Natural killer cell treated with Interleukin-12 subunit alpha and Interleukin-12 subunit beta and Interleukin-15 and Interleukin-18, amount 100 ng/mL, for 72 hours (primary cell): Measurements from ENCODE around the gene SIRT1. TPM values are rescaled to one million over a fixed set of nuclear protein-coding genes. Genes with fewer than 3 reads are reported as not detected.
A peak's percentile ranks its signal among the peaks of the same experiment; 100 is the strongest.

ENCODE experiments used
- ATAC-seq, 2 donors: fragments of 150-1000 bp; cut with Tn5 transposase in 1 of 2; sonication (Bioruptor Pico), chemical (Tn5 transposase) in 1 of 2; 2 replicates each; pipeline ENCODE4 v1.10.0; 2021
- DNase-seq: peaks from one replicate; pipeline ENCODE4 v3.0.0; 2022; ENCODE audit warnings: low spot score
- H3K27ac Mint-ChIP-seq, 2 donors: 1 replicate in 1 of 2; 2 replicates in 1 of 2; pipeline ENCODE4 v1.8.0; 2022; ENCODE audit warnings: mixed read lengths in 2 of 2, mild to moderate bottlenecking in 1 of 2, moderate library complexity in 1 of 2
- H3K27me3 Mint-ChIP-seq, 2 donors: 1 replicate in 1 of 2; 2 replicates in 1 of 2; pipeline ENCODE4 v1.8.0; 2022; ENCODE audit warnings: mixed read lengths in 2 of 2
- H3K36me3 Mint-ChIP-seq: one replicate; pipeline ENCODE4 v1.8.0; 2022; ENCODE audit warnings: mixed read lengths
- H3K4me1 Mint-ChIP-seq, 2 donors: 1 replicate in 1 of 2; 2 replicates in 1 of 2; pipeline ENCODE4 v1.8.0; 2022; ENCODE audit warnings: low read depth in 2 of 2, mixed read lengths in 2 of 2, mild to moderate bottlenecking in 1 of 2
- H3K4me3 Mint-ChIP-seq: one replicate; pipeline ENCODE4 v1.8.0; 2022; ENCODE audit warnings: mixed read lengths
- H3K9me3 Mint-ChIP-seq: 2 replicates; pipeline ENCODE4 v1.8.0; 2022; ENCODE audit warnings: mixed read lengths
- total RNA-seq, 2 donors: library from RNA; stranded (reverse); gene quantifications; one replicate each; pipeline ENCODE4 v1.2.3, GENCODE V29; 2022

Gene SIRT1
- total RNA-seq, 2 donors from 2014 or later: 15.6 to 23.2 TPM

DNA sequence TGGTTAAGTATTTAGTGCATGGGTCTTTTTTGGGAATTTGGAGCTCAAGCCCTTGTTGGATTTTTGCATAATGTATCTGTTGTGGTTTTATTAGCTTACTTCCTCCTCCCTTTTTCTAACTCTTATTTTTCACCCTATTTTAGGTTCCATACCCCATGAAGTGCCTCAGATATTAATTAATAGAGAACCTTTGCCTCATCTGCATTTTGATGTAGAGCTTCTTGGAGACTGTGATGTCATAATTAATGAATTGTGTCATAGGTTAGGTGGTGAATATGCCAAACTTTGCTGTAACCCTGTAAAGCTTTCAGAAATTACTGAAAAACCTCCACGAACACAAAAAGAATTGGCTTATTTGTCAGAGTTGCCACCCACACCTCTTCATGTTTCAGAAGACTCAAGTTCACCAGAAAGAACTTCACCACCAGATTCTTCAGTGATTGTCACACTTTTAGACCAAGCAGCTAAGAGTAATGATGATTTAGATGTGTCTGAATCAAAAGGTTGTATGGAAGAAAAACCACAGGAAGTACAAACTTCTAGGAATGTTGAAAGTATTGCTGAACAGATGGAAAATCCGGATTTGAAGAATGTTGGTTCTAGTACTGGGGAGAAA, 28.0 kb downstream of the SIRT1 start:
- Mint-ChIP-seq H3K4me3 (no peak overlapping the region), H3K27ac (peak overlapping the region in 1 of 2 donors; percentile 18), H3K27me3 (no peaks in the 10 kb centered on the region), H3K36me3 (peaks cover 27% of the 10 kb centered on the region), H3K4me1 (peaks cover 3 to 8% of the 10 kb centered on the region in 2 donors), H3K9me3 (no peaks in the 10 kb centered on the region)
- ATAC-seq (no peak), DNase-seq (no peak)

DNA sequence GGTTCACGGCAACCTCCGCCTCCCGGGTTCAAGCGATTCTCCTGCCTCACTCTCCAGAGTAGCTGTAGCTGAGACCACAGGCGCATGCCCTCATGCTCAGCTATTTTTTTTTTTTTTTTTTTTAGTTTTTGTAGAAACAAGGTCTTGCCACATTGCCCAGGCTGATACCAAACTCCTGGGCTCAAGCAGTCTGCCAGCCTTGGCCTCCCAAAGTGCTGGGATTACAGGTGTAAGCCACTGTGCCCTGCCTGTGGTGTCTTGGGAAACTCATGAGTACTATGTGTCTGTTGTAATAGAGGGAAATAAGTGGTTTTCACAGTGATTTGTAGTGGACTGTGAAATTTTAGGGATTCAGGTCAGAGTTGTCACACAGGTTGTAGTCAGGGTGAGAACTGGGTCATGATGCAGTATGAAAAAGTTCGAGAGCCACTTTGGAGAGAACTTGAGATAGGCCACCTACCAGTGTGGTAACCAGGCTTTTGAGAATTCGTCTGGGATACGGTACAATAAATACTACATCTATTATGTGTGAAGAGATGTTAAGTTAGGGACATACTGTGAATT, 30.4 kb downstream of the SIRT1 start:
- Mint-ChIP-seq H3K4me1 (peaks cover 3 to 8% of the 10 kb centered on the region in 2 donors), H3K9me3 (no peaks in the 10 kb centered on the region), H3K36me3 (peaks cover 14% of the 10 kb centered on the region), H3K27me3 (no peaks in the 10 kb centered on the region), H3K4me3 (no peak overlapping the region), H3K27ac (peak overlapping the region in 1 of 2 donors; percentile 72)
- ATAC-seq: no peak
- no peak for DNase-seq

DNA sequence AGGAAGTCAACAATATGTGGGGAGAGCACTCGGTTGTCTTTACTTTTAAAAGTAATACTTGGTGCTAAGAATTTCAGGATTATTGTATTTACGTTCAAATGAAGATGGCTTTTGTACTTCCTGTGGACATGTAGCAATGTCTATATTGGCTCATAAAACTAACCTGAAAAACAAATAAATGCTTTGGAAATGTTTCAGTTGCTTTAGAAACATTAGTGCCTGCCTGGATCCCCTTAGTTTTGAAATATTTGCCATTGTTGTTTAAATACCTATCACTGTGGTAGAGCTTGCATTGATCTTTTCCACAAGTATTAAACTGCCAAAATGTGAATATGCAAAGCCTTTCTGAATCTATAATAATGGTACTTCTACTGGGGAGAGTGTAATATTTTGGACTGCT, 32.7 kb downstream of the SIRT1 start:
- Mint-ChIP-seq H3K27ac (peak overlapping the region in 1 of 2 donors; percentile 27), H3K27me3 (no peaks in the 10 kb centered on the region), H3K4me1 (peaks cover 3 to 8% of the 10 kb centered on the region in 2 donors), H3K36me3 (peaks cover 14% of the 10 kb centered on the region), H3K9me3 (no peaks in the 10 kb centered on the region), H3K4me3 (no peak overlapping the region)
- ATAC-seq: no peak
- no peak for DNase-seq

DNA sequence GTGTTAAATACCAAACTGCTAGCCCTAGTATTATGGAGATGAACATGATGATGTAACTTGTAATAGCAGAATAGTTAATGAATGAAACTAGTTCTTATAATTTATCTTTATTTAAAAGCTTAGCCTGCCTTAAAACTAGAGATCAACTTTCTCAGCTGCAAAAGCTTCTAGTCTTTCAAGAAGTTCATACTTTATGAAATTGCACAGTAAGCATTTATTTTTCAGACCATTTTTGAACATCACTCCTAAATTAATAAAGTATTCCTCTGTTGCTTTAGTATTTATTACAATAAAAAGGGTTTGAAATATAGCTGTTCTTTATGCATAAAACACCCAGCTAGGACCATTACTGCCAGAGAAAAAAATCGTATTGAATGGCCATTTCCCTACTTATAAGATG, 33.2 kb downstream of the SIRT1 start:
- Mint-ChIP-seq H3K36me3 (peaks cover 9% of the 10 kb centered on the region), H3K27ac (peak overlapping the region in 1 of 2 donors; percentile 27)

DNA sequence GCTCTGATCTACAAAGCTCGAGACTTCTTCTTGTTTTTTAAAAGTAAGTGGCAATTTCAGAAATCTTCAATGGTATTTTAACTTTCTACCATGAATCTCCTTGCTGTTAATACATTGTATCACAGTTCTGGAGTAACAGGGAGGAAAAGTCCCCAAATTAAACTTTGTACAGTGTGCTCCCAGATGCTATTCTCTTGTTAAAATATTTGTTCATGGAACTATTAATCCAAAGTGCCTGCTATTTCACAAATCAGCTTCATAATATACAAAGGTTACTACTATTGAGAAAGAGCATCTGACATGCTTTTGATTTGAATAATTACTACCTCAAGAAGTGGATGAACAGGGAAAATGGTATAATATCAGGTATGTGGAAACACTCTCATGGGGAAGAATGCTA, 36.6 kb downstream of the SIRT1 start:
- Mint-ChIP-seq H3K36me3 (no peaks in the 10 kb centered on the region), H3K27me3 (no peaks in the 10 kb centered on the region), H3K4me1 (no peaks in the 10 kb centered on the region), H3K9me3 (no peaks in the 10 kb centered on the region), H3K27ac (no peak overlapping the region), H3K4me3 (no peak overlapping the region)
- ATAC-seq (no peak), DNase-seq (no peak)

More for the DNA sequence above, 33.2 kb downstream of the SIRT1 start:
- DNase-seq (no peak), ATAC-seq (no peak)
- Mint-ChIP-seq H3K27me3 (no peaks in the 10 kb centered on the region), H3K4me3 (no peak overlapping the region), H3K4me1 (peaks cover 3 to 4% of the 10 kb centered on the region in 2 donors), H3K9me3 (no peaks in the 10 kb centered on the region)

DNA sequence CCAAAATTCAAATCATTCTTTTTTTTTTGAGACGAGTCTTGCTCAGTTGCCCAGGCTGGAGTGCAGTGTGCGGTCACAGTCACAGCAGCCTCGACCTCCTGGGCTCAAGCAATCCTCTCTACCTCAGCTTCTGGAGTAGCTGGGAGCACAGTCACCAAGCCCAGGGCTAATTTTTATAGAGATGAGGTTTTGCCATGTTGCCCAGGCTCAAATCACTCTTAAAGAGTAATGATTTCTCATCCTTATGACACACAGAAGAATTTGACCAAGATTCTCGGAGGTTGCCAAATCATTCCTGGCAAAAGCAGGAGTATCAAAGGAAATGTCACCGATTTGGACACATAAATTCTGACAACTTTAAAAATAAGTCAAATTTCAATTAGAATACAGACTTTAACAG, 39.1 kb downstream of the SIRT1 start:
- Mint-ChIP-seq H3K4me3 (no peak overlapping the region), H3K36me3 (peaks cover 5% of the 10 kb centered on the region), H3K27me3 (no peaks in the 10 kb centered on the region), H3K9me3 (no peaks in the 10 kb centered on the region), H3K27ac (no peak overlapping the region), H3K4me1 (no peaks in the 10 kb centered on the region)
- DNase-seq (no peak), ATAC-seq (no peak)

DNA sequence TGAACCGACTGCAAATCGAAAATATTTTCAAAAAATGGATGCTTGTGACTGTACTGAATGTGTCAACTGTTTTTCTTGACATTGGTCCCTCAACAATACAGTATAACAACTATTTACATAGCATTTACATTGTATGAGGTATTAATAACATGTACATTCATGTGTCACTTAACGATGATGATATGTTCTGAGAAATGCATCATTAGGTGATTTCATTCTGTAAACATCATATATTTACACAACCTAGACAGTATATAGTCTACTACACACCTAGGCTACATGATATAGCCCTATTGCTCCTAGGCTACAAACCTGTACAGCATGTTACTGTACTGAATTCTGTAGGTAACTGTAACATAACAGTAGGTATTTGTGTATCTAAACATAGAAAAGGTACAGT, 39.7 kb downstream of the SIRT1 start:
- Mint-ChIP-seq H3K9me3 (no peaks in the 10 kb centered on the region), H3K27ac (no peak overlapping the region), H3K4me1 (no peaks in the 10 kb centered on the region), H3K36me3 (peaks cover 5% of the 10 kb centered on the region), H3K27me3 (no peaks in the 10 kb centered on the region), H3K4me3 (no peak overlapping the region)
- DNase-seq (no peak), ATAC-seq (no peak)

DNA sequence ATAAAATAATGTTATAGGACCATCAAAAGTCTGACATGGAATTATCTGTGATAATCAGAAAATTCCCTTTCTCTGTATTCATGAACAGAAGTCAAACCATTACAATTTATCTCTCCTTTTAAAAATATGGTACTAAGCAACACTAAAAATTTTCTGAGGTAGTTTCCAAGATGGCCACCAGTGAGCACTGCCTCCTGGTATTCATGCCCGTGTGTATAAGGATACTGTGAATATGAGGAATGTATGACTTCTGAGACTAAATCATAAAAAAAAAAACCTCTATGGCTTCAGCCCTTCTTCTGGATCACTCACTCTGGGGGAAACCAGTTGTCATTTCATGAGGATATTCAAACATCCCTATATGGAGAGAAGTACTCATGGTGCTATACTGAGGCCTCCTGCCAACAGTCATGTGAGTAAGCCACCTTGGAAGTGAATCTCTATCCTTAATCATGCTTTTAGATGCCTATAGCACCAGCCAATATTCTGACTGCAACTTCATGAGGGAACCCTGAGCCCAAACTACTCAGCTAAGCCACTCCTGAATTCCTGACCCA, 41.1 kb downstream of the SIRT1 start:
- ATAC-seq: no peak
- H3K4me3 Mint-ChIP-seq: no peak overlapping the region
- H3K27ac Mint-ChIP-seq: no peak overlapping the region
- no peaks in the 10 kb centered on the region for H3K27me3 Mint-ChIP-seq
- DNase-seq: no peak
- no peaks in the 10 kb centered on the region for H3K9me3 Mint-ChIP-seq
- peaks cover 5% of the 10 kb centered on the region for H3K36me3 Mint-ChIP-seq
- H3K4me1 Mint-ChIP-seq: no peaks in the 10 kb centered on the region

DNA sequence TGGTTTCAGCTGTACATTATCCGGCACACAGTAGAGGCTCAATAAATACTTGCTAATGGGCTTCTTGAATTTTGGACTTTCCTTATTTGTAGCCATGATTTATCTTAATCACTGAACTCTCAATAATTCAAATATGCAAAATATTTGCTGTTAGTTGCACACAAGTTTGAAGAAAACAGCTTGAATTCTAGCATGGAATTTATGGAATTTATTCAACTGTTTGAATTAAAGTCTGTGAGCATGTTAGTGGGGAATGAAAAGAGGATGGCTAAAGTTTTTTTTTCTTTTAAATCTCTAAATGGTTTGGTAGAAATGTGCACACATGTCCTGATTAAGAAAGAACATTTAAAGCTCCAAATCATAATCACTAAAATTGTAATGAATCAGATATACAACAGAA, 42.5 kb downstream of the SIRT1 start:
- H3K36me3 Mint-ChIP-seq: peaks cover 5% of the 10 kb centered on the region
- H3K4me1 Mint-ChIP-seq: no peaks in the 10 kb centered on the region
- H3K4me3 Mint-ChIP-seq: no peak overlapping the region
- H3K27ac Mint-ChIP-seq: no peak overlapping the region
- ATAC-seq: no peak
- DNase-seq: no peak
- H3K9me3 Mint-ChIP-seq: no peaks in the 10 kb centered on the region
- H3K27me3 Mint-ChIP-seq: no peaks in the 10 kb centered on the region

DNA sequence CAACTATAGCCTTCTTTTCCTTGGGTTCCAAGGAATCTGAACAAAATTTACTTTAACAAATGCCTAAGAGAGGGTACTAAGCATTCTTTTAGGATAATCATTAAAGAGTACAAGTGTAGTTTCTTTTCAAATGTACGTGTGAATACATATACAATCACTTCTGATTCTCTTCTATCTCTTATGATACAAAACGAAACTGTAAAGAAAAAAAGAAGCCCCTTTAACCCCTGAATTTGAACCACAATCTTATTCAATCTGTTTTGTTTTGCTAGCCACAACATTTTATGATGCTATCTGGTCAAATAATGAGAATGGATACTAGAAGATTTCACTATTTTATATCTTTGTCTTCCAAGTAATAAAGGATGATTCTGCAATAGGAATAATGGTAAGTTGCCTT, 48.7 kb downstream of the SIRT1 start:
- Mint-ChIP-seq H3K27ac (no peak overlapping the region), H3K4me3 (no peak overlapping the region), H3K9me3 (no peaks in the 10 kb centered on the region), H3K4me1 (peaks cover 0 to 4% of the 10 kb centered on the region in 2 donors), H3K36me3 (peaks cover 12% of the 10 kb centered on the region), H3K27me3 (no peaks in the 10 kb centered on the region)
- peak in 1 of 2 donors; percentile 51 for ATAC-seq
- no peak for DNase-seq

DNA sequence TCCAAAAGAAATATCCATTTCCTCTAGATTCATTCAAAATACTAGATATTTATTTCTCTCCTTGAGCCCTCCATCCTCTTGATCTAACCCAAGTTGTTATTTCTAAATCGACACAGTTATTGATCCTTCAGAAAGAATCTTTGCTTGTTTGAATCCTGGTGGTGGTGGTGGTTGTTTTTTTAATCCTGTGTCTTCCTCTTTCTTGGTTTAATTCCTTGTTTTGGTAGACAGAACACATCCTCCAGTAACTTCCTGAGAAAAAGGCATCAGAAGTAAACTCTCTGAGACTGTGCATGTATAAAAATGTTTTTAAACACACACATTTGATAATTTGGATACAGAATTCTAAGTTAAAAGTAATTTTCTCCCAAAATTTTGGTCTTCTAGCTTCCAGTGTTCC, 49.9 kb downstream of the SIRT1 start:
- H3K4me3 Mint-ChIP-seq: no peak overlapping the region
- H3K4me1 Mint-ChIP-seq: peaks cover 0 to 4% of the 10 kb centered on the region in 2 donors
- no peak overlapping the region for H3K27ac Mint-ChIP-seq
- peaks cover 12% of the 10 kb centered on the region for H3K36me3 Mint-ChIP-seq
- no peak for ATAC-seq
- H3K27me3 Mint-ChIP-seq: no peaks in the 10 kb centered on the region
- H3K9me3 Mint-ChIP-seq: no peaks in the 10 kb centered on the region
- no peak for DNase-seq

DNA sequence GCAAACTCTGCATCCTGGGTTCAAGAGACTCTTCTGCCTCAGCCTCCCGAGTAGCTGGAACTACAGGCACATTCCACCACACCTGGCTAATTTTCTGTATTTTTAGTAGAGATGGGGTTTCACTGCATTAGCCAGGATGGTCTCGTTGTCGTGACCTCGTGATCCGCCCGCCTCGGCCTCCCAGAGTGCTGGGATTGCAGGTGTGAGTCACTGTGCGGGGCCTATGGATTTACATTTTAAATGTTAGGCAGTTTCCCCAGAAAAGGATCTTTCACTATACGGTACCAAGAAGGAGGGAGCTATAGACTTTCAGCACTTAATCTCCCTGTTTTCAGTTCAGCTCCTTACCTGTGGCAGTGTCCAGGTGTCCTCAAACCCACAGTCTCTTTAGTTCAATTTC, 50.8 kb downstream of the SIRT1 start:
- ATAC-seq (no peak), DNase-seq (no peak)
- Mint-ChIP-seq H3K27ac (no peak overlapping the region), H3K4me3 (no peak overlapping the region), H3K27me3 (no peaks in the 10 kb centered on the region), H3K9me3 (no peaks in the 10 kb centered on the region), H3K36me3 (peaks cover 12% of the 10 kb centered on the region), H3K4me1 (peaks cover 0 to 4% of the 10 kb centered on the region in 2 donors)

DNA sequence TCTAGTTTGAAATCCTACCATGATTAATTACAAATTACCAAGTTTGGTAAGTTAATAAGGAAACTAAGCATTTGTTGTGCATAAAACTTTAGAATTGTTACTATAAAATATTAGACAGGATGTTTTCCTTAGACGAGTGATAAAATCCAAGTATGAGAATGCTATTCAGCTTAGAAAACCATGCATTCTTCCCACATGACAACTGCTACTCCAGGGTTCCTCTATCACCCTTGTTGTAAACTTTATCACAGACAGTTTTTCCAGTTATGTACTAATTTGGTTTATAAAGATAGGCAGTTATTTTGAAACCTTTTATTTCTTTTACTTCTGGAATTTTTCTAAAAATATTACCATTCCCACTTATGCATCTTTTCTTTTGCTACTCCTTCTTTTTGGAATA, 52.0 kb downstream of the SIRT1 start:
- H3K4me1 Mint-ChIP-seq: peaks cover 0 to 4% of the 10 kb centered on the region in 2 donors
- H3K27me3 Mint-ChIP-seq: no peaks in the 10 kb centered on the region
- H3K4me3 Mint-ChIP-seq: no peak overlapping the region
- H3K36me3 Mint-ChIP-seq: peaks cover 12% of the 10 kb centered on the region
- H3K27ac Mint-ChIP-seq: peak overlapping the region in 1 of 2 donors; percentile 38
- no peak for ATAC-seq
- no peaks in the 10 kb centered on the region for H3K9me3 Mint-ChIP-seq
- DNase-seq: no peak

DNA sequence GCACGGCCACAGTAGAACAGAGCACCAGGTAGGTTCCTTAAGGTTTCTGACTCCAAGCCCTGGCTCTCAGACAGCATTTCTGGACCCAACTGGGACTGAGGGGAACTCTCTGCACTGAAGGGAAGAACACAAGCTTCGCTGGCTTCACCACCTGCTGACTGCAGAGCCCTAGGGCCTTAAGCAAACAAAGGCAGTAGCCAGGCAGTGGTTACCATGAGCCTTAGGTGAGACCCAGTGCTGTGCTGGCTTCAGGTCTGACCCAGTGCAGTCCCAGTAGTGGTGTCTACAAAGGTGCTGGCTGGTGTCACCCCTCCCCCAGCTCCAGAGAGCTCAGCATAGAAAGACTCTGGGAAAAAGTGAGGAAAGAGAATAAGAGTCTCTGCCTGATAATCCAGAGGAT, 59.5 kb downstream of the SIRT1 start:
- Mint-ChIP-seq H3K27me3 (no peaks in the 10 kb centered on the region), H3K36me3 (peaks cover 30% of the 10 kb centered on the region), H3K27ac (no peak overlapping the region)

More for the DNA sequence above, 59.5 kb downstream of the SIRT1 start:
- Mint-ChIP-seq H3K9me3 (no peaks in the 10 kb centered on the region), H3K4me3 (no peak overlapping the region), H3K4me1 (peaks cover 7 to 8% of the 10 kb centered on the region in 2 donors)
- no peak for ATAC-seq
- no peak for DNase-seq
